Endothelial cell of umbilical vein (primary cell): Measurements from ENCODE around the gene GMNC. TPM values are rescaled to one million over a fixed set of nuclear protein-coding genes. Genes with fewer than 3 reads are reported as not detected.

Experiments used
- BruUV-seq: library from RNA; stranded (reverse); fragments of 400-500 nt; replicated peaks from 2 replicates; lab custom pipeline; 2021; lab: Mats Ljungman, UMichigan
- CTCF ChIA-PET: fragments of 300-600, 350-600 bp; sonication (Branson Sonifier 250); formaldehyde crosslinking; loops from one replicate; lab custom pipeline; 2021; ENCODE audit warnings: antibody characterized with exemption, inconsistent platforms; lab: Charles Lee
- POLR2A ChIA-PET: fragments of 300-600, 350-600 bp; sonication (Branson Sonifier 250); formaldehyde crosslinking; loops from one replicate; lab custom pipeline; 2021; ENCODE audit warnings: antibody characterized with exemption, inconsistent platforms; lab: Charles Lee
- DNase-seq: peaks from one replicate; pipeline ENCODE4 v3.0.0-alpha.2; 2011; ENCODE audit warnings: low read depth, low spot score
- FAIRE-seq: peaks from 2 replicates; lab custom pipeline; 2011; peaks lifted over from hg19 to GRCh38; lab: Jason Lieb, UNC
- H2AFZ ChIP-seq: 2 replicates; pipeline ENCODE4 v1.6.0; 2012; ENCODE audit warnings: low read depth, low read length, control low read depth, inconsistent platforms
- H3K27ac ChIP-seq: 2 replicates; pipeline ENCODE4 v1.5.1; 2011; ENCODE audit warnings: low read depth, mild to moderate bottlenecking, control low read depth, low read length, moderate library complexity; ENCODE audit not compliant: insufficient read depth
- H3K27me3 ChIP-seq, 2 experiments: 2 replicates each; pipeline versions ENCODE4 v1.6.0 to v1.6.1; 2011; ENCODE audit warnings: low read length in 2 of 2, mixed read lengths in 1 of 2; ENCODE audit not compliant: control insufficient read depth in 2 of 2, insufficient read depth in 2 of 2
- H3K36me3 ChIP-seq, 2 experiments: 2 replicates in 1 of 2; 3 replicates in 1 of 2; pipeline ENCODE4 v1.5.1; 2011; ENCODE audit warnings: low read length in 2 of 2, mild to moderate bottlenecking in 1 of 2, moderate library complexity in 1 of 2; ENCODE audit not compliant: control insufficient read depth in 2 of 2, insufficient read depth in 2 of 2; ENCODE audit errors: extremely low read depth in 1 of 2
- H3K4me1 ChIP-seq: 3 replicates; pipeline ENCODE4 v1.5.1; 2011; ENCODE audit warnings: mild to moderate bottlenecking, low read length; ENCODE audit not compliant: control insufficient read depth, insufficient read depth; ENCODE audit errors: extremely low read depth
- H3K4me2 ChIP-seq: 2 replicates; pipeline ENCODE4 v1.6.1; 2011; ENCODE audit warnings: low read length, control low read depth, mixed read lengths; ENCODE audit not compliant: insufficient read depth
- H3K4me3 ChIP-seq, 3 experiments: fragments of 200-600 bp in 1 of 3; sonication (generic), shearing (Covaris generic) in 1 of 3; replicated peaks in 1 of 3; 2 replicates each; pipeline ENCODE4 v1.5.1; 2011 to 2016; ENCODE audit warnings: control low read depth in 3 of 3, low read length in 3 of 3, mild to moderate bottlenecking in 2 of 3, inconsistent platforms in 1 of 3, low read depth in 1 of 3, moderate library complexity in 1 of 3; ENCODE audit not compliant: insufficient read depth in 1 of 3
- H3K79me2 ChIP-seq: 2 replicates; pipeline ENCODE4 v1.6.0; 2012; ENCODE audit warnings: low read length, inconsistent platforms; ENCODE audit not compliant: control insufficient read depth, insufficient read depth
- H3K9ac ChIP-seq: replicated peaks from 2 replicates; pipeline ENCODE3; 2011; ENCODE audit warnings: low read length, control low read depth; ENCODE audit not compliant: insufficient read depth; ENCODE audit errors: extremely low read depth
- H3K9me1 ChIP-seq: replicated peaks from 3 replicates; pipeline ENCODE4 v1.6.0; 2011; ENCODE audit warnings: mild to moderate bottlenecking, low read length; ENCODE audit not compliant: control insufficient read depth, insufficient read depth; ENCODE audit errors: extremely low read depth
- H3K9me3 ChIP-seq: replicated peaks from 2 replicates; pipeline ENCODE4 v1.5.1; 2012; ENCODE audit warnings: low read length, inconsistent platforms; ENCODE audit not compliant: control insufficient read depth, insufficient read depth
- H4K20me1 ChIP-seq: replicated peaks from 2 replicates; pipeline ENCODE3; 2011; ENCODE audit warnings: mild to moderate bottlenecking, low read length; ENCODE audit not compliant: control insufficient read depth, insufficient read depth; ENCODE audit errors: extremely low read depth
- EZH2 ChIP-seq: IDR thresholded peaks from 2 replicates; pipeline ENCODE4 v1.6.1; 2012; ENCODE audit warnings: borderline replicate concordance, low read depth, mild to moderate bottlenecking, moderate library complexity, low read length, inconsistent platforms; ENCODE audit not compliant: severe bottlenecking
- FOS ChIP-seq: IDR thresholded peaks from 2 replicates; pipeline ENCODE4 v1.6.1; 2011; ENCODE audit warnings: mild to moderate bottlenecking, low read length, moderate library complexity, borderline replicate concordance; ENCODE audit not compliant: insufficient read depth
- GATA2 ChIP-seq: IDR thresholded peaks from 2 replicates; pipeline ENCODE4 v1.7.0; 2011; ENCODE audit warnings: low read depth, mild to moderate bottlenecking, moderate library complexity, mixed read lengths, low read length; ENCODE audit not compliant: insufficient read length, insufficient read depth
- JUN ChIP-seq: IDR thresholded peaks from 2 replicates; pipeline ENCODE4 v1.6.1; 2011; ENCODE audit warnings: borderline replicate concordance, low read depth; ENCODE audit not compliant: insufficient read length, insufficient read depth
- MYC ChIP-seq: IDR thresholded peaks from one replicate; pipeline ENCODE4 v1.6.1; 2011; ENCODE audit warnings: mild to moderate bottlenecking, low read depth, low read length
- POLR2A ChIP-seq: IDR thresholded peaks from 2 replicates; pipeline ENCODE4 v1.6.1; 2012; ENCODE audit warnings: low read depth, mild to moderate bottlenecking, control low read depth, low read length
- POLR2AphosphoS5 ChIP-seq: IDR thresholded peaks from 2 replicates; pipeline ENCODE4 v1.6.1; 2012; ENCODE audit warnings: low read depth, mild to moderate bottlenecking, control low read depth, low read length, moderate library complexity; ENCODE audit not compliant: insufficient read depth
- dilution Hi-C: fragments of 300-500 bp; cut with MboI; formaldehyde crosslinking; loops from one replicate; pipeline ENCODE4 v1.15.0; 2019; ENCODE audit warnings: low sequenced_read_pairs; ENCODE audit not compliant: extremely low pct_ligation_motif_present
- intact Hi-C: fragments of 100-400 bp; cut with micrococcal nuclease; formaldehyde crosslinking; loops from one replicate; pipeline ENCODE4 v1.10.0; 2022
- polyA plus RNA-seq, 4 experiments: library from polyadenylated mRNA; depleted of rRNA in 3 of 4; stranded (reverse) in 3 of 4; unstranded in 1 of 4; fragments of >200 nt; gene quantifications; 2 replicates each; pipeline versions ENCODE4 v1.2.1 to v1.2.3, GENCODE V29; 2011 to 2012; ENCODE audit warnings: missing spikeins in 1 of 4
- total RNA-seq: library from RNA; stranded (reverse); gene quantifications from 2 replicates; pipeline ENCODE4 v1.2.3, GENCODE V29; 2021
- TF ChIP-seq, protein P1 (sequence below): IDR thresholded peaks from 2 replicates; pipeline ENCODE4 v1.6.1; 2011; ENCODE audit not compliant: insufficient read depth, insufficient read length
- TF ChIP-seq, protein P2 (sequence below), 2 donors: IDR thresholded peaks; 1 replicate in 1 of 2; 2 replicates in 1 of 2; pipeline ENCODE4 v1.5.1; 2011; ENCODE audit warnings: low read length in 2 of 2, mild to moderate bottlenecking in 2 of 2, moderate library complexity in 2 of 2, control low read depth in 1 of 2, inconsistent platforms in 1 of 2, low read depth in 1 of 2; ENCODE audit not compliant: insufficient read depth in 1 of 2; ENCODE audit errors: extremely low read depth in 1 of 2

The GMNC gene
- total and polyA plus RNA-seq, 2 donors (not counting 3 experiments of a cell fraction or from before 2014, with no cell fraction given), result not detected

GRCh38 chr3:190909908-190910307, 47.4 kb upstream of the GMNC start:
- CTCF ChIA-PET, result no interaction called here

More at GRCh38 chr3:190909908-190910307, 47.4 kb upstream of the GMNC start:
- Histone ChIP-seq H3K4me3 (no peak overlapping the region), H3K9me1 (no peaks in the 10 kb centered on the region), H3K36me3 (no peaks in the 10 kb centered on the region), H3K27ac (no peak overlapping the region), H3K9ac (no peak overlapping the region), H3K79me2 (no peaks in the 10 kb centered on the region), H3K27me3 (no peaks in the 10 kb centered on the region), H3K4me2 (no peak overlapping the region), H3K4me1 (no peaks in the 10 kb centered on the region), H3K9me3 (no peaks in the 10 kb centered on the region), H4K20me1 (no peaks in the 10 kb centered on the region), H2AFZ (no peak overlapping the region)
- dilution Hi-C loops, result no loop called here
- no TSS peak for BruUV-seq
- no peak for FAIRE-seq
- POLR2A ChIA-PET, result no interaction called here
- DNase-seq, result no peak
- intact Hi-C loops, result no loop called here
- TF ChIP-seq, protein P1, sequence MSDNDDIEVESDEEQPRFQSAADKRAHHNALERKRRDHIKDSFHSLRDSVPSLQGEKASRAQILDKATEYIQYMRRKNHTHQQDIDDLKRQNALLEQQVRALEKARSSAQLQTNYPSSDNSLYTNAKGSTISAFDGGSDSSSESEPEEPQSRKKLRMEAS, result no peak
- no peak for TF ChIP-seq GATA2
- no peak for TF ChIP-seq MYC
- TF ChIP-seq POLR2A, result no peak
- no peak for TF ChIP-seq FOS
- no peak for TF ChIP-seq EZH2
- no peak for TF ChIP-seq POLR2AphosphoS5
- no peak for TF ChIP-seq JUN
- TF ChIP-seq, protein P2, sequence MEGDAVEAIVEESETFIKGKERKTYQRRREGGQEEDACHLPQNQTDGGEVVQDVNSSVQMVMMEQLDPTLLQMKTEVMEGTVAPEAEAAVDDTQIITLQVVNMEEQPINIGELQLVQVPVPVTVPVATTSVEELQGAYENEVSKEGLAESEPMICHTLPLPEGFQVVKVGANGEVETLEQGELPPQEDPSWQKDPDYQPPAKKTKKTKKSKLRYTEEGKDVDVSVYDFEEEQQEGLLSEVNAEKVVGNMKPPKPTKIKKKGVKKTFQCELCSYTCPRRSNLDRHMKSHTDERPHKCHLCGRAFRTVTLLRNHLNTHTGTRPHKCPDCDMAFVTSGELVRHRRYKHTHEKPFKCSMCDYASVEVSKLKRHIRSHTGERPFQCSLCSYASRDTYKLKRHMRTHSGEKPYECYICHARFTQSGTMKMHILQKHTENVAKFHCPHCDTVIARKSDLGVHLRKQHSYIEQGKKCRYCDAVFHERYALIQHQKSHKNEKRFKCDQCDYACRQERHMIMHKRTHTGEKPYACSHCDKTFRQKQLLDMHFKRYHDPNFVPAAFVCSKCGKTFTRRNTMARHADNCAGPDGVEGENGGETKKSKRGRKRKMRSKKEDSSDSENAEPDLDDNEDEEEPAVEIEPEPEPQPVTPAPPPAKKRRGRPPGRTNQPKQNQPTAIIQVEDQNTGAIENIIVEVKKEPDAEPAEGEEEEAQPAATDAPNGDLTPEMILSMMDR (IDR thresholded peaks at IDR 0.05; ENCODE audit: extremely low read depth in 1 of 2, insufficient read depth in 1 of 2, low read depth in 1 of 2, low read length in 2 of 2), result no peak
